Measurements from ENCODE around the gene KHK.

Gene KHK

GRCh38 chr2:27131429-27131828 is 44.9 kb downstream of the KHK start:
- DNase-seq = no peak

GRCh38 chr2:27133195-27133875 is 46.8 kb downstream of the KHK start:
- no peak for DNase-seq

GRCh38 chr2:27133905-27134780 is 47.6 kb downstream of the KHK start, which contains the start of gene PREB:
PREB (minus strand) TSS chr2:27134636; CDS start chr2:27134421, 215 bp downstream.
- DNase-seq = peak; percentile 72

GRCh38 chr2:27134781-27135477 is 48.4 kb downstream of the KHK start:
- no peak for DNase-seq

- DNase-seq = no peak
Observed at GRCh38 chr2:27135478-27135955, 48.9 kb downstream of the KHK start.

- DNase-seq = no peak
Observed at GRCh38 chr2:27136751-27137150, 50.2 kb downstream of the KHK start.

- DNase-seq = no peak
Observed at GRCh38 chr2:27137322-27137935, 50.9 kb downstream of the KHK start.

- no peak for DNase-seq
Observed at GRCh38 chr2:27138111-27138510, 51.5 kb downstream of the KHK start.

GRCh38 chr2:27139310-27139709 is 52.7 kb downstream of the KHK start, which contains the start of gene PRR30:
PRR30 (minus strand) TSS chr2:27139410; CDS start chr2:27138329, 1,081 bp downstream.
- DNase-seq = no peak

- DNase-seq = no peak
Observed at GRCh38 chr2:27143285-27143684, 56.7 kb downstream of the KHK start.

- DNase-seq = no peak
Observed at GRCh38 chr2:27145682-27146081, 59.1 kb downstream of the KHK start.

- DNase-seq = no peak
Observed at GRCh38 chr2:27147935-27148334, 61.4 kb downstream of the KHK start.

- DNase-seq = no peak
Observed at GRCh38 chr2:27148801-27149439, 62.3 kb downstream of the KHK start, which contains the start of gene TCF23. TCF23 (plus strand) TSS chr2:27149004; CDS start chr2:27149134, 130 bp downstream.

GRCh38 chr2:27149570-27150405 is 63.2 kb downstream of the KHK start:
- DNase-seq = no peak
